ENCODE measurements around the gene SEC14L2. TPM values are rescaled to one million over a fixed set of nuclear protein-coding genes. Genes with fewer than 3 reads are reported as not detected.

The SEC14L2 gene
- total RNA-seq, 1 donor, result 16.6 TPM

DNA sequence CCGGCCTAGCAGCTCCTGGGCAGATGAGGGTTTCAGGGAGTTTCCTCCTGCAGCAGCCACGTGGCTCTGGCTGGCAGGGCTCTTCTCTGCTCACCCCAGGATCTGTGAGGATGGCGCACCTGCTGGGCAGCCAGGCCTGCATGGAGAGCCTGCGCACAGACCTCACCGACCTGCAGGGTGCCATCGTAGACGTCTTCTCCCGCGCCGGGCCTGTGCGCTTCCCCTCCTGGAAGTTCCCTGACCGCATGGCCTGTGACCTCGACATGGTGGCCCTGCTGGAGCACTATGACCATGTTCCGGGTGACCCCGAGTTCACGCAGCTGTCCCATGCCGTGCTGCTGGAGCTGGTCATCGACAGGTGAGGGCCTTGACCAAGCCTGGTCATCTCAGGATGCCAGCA, 30.9 kb upstream of the SEC14L2 start:
- DNase-seq (ENCODE audit: insufficient read length, low spot score, missing footprints), result no peak
- H3K79me2 ChIP-seq (ENCODE audit: insufficient read depth, low read length), result no peaks in the 10 kb centered on the region
- no peaks in the 10 kb centered on the region for H3K36me3 ChIP-seq (ENCODE audit: insufficient read depth, low read length)
- H2AFZ ChIP-seq (ENCODE audit: low read length), result no peak overlapping the region
- H4K20me1 ChIP-seq (ENCODE audit: insufficient read depth, low read length), result no peaks in the 10 kb centered on the region
- H3K27ac ChIP-seq (ENCODE audit: low read depth, low read length), result no peak overlapping the region
- H3K4me1 ChIP-seq (ENCODE audit: insufficient read depth, low read length), result no peaks in the 10 kb centered on the region
- H3K4me3 ChIP-seq (ENCODE audit: insufficient read depth, low read length), result no peak overlapping the region
- H3K27me3 ChIP-seq (ENCODE audit: insufficient read depth, low read length), result no peaks in the 10 kb centered on the region
- no peak overlapping the region for H3K4me2 ChIP-seq (ENCODE audit: insufficient read depth, low read length)
- TF ChIP-seq, protein P1, sequence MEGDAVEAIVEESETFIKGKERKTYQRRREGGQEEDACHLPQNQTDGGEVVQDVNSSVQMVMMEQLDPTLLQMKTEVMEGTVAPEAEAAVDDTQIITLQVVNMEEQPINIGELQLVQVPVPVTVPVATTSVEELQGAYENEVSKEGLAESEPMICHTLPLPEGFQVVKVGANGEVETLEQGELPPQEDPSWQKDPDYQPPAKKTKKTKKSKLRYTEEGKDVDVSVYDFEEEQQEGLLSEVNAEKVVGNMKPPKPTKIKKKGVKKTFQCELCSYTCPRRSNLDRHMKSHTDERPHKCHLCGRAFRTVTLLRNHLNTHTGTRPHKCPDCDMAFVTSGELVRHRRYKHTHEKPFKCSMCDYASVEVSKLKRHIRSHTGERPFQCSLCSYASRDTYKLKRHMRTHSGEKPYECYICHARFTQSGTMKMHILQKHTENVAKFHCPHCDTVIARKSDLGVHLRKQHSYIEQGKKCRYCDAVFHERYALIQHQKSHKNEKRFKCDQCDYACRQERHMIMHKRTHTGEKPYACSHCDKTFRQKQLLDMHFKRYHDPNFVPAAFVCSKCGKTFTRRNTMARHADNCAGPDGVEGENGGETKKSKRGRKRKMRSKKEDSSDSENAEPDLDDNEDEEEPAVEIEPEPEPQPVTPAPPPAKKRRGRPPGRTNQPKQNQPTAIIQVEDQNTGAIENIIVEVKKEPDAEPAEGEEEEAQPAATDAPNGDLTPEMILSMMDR (IDR thresholded peaks at IDR 0.05; ENCODE audit: extremely low read depth, low read depth, low read length), result no peak
- H3K9me3 ChIP-seq (ENCODE audit: low read depth, low read length), result no peaks in the 10 kb centered on the region

DNA sequence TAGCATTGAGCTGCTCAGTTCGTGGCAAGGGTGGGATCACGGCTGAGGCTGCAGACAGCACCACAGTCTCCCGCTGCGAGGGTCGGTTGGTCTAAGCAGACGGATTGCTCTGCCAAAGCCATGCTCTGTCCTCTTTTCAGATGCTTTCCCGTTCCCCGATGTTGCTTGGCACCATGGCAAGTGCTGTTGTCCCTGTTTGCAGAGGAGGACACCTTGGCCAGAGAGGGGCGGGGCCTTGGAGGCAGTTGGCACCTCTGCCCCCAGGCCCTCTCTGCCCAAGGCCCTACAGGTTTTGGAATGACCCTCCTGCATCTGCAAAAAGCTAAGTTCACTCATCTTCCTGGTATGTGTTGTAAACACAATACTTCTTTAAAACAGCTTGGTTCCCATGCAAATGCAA, 28.4 kb upstream of the SEC14L2 start:
- no peaks in the 10 kb centered on the region for H3K79me2 ChIP-seq (ENCODE audit: insufficient read depth, low read length)
- H3K4me1 ChIP-seq (ENCODE audit: insufficient read depth, low read length), result no peaks in the 10 kb centered on the region
- no peaks in the 10 kb centered on the region for H4K20me1 ChIP-seq (ENCODE audit: insufficient read depth, low read length)
- no peaks in the 10 kb centered on the region for H3K9me3 ChIP-seq (ENCODE audit: low read depth, low read length)
- no peak overlapping the region for H3K4me3 ChIP-seq (ENCODE audit: insufficient read depth, low read length)
- TF ChIP-seq, protein P1 (IDR thresholded peaks at IDR 0.05; ENCODE audit: extremely low read depth, low read depth, low read length), result no peak
- no peak for DNase-seq (ENCODE audit: insufficient read length, low spot score, missing footprints)
- H3K36me3 ChIP-seq (ENCODE audit: insufficient read depth, low read length), result no peaks in the 10 kb centered on the region
- H3K4me2 ChIP-seq (ENCODE audit: insufficient read depth, low read length), result no peak overlapping the region
- H3K27me3 ChIP-seq (ENCODE audit: insufficient read depth, low read length), result no peaks in the 10 kb centered on the region
- H2AFZ ChIP-seq (ENCODE audit: low read length), result no peak overlapping the region
- H3K27ac ChIP-seq (ENCODE audit: low read depth, low read length), result no peak overlapping the region

DNA sequence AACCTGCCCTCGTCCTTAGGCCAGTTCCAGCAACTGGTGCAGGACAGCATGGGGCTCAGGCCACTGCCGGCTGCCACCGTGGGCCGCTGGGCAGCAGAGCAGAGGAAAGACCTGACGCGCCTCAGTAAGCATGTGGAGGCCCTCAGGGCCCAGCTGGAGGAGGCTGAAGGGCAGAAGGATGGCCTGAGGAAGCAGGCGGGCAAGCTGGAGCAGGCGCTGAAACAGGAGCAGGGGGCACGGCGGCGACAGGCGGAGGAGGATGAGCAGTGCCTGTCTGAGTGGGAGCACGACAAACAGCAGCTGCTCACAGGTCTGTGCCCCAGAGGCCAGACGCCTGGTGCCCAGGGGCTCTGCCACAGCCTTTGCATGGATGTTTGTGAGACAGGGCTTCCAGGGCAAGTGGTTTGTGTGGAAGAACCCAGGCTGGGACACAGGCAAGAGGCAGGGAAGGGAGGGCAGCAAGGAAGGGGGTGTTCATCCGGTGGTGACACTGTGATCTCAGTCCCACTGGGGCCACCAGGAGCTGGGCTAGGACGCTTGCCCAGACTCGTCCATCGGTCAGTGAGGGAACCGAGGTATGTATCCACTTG, 26.1 kb upstream of the SEC14L2 start:
- no peak for DNase-seq (ENCODE audit: insufficient read length, low spot score, missing footprints)
- H3K79me2 ChIP-seq (ENCODE audit: insufficient read depth, low read length), result no peaks in the 10 kb centered on the region
- no peak overlapping the region for H3K27ac ChIP-seq (ENCODE audit: low read depth, low read length)
- H3K9me3 ChIP-seq (ENCODE audit: low read depth, low read length), result no peaks in the 10 kb centered on the region
- peaks cover 4% of the 10 kb centered on the region for H4K20me1 ChIP-seq (ENCODE audit: insufficient read depth, low read length)
- no peaks in the 10 kb centered on the region for H3K27me3 ChIP-seq (ENCODE audit: insufficient read depth, low read length)
- no peak overlapping the region for H3K4me2 ChIP-seq (ENCODE audit: insufficient read depth, low read length)
- H3K4me1 ChIP-seq (ENCODE audit: insufficient read depth, low read length), result no peaks in the 10 kb centered on the region
- H3K4me3 ChIP-seq (ENCODE audit: insufficient read depth, low read length), result no peak overlapping the region
- no peaks in the 10 kb centered on the region for H3K36me3 ChIP-seq (ENCODE audit: insufficient read depth, low read length)
- H2AFZ ChIP-seq (ENCODE audit: low read length), result no peak overlapping the region
- TF ChIP-seq, protein P1 (IDR thresholded peaks at IDR 0.05; ENCODE audit: extremely low read depth, low read depth, low read length), result no peak

DNA sequence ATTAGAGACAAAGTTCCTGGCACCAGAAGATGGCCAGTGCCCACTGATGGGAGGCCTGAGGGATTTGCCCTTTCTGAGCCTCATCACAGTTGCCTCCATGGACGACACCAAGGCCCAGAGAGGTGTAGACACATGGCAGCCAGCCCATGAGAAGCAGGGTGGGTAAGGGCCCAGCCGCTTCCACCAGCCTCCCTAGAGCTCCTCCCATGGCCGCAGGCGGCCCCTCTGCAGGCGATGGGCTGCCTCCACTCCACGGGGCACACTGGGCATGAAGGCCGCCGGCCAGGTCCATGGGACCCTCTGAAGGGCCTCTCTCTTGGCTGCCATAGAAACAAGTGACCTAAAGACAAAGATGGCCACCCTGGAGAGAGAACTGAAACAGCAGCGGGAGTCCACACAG, 25.5 kb upstream of the SEC14L2 start:
- H3K79me2 ChIP-seq (ENCODE audit: insufficient read depth, low read length), result no peaks in the 10 kb centered on the region
- no peak overlapping the region for H2AFZ ChIP-seq (ENCODE audit: low read length)
- no peaks in the 10 kb centered on the region for H3K4me1 ChIP-seq (ENCODE audit: insufficient read depth, low read length)
- no peaks in the 10 kb centered on the region for H3K36me3 ChIP-seq (ENCODE audit: insufficient read depth, low read length)
- DNase-seq (ENCODE audit: insufficient read length, low spot score, missing footprints), result peak; percentile 71
- no peaks in the 10 kb centered on the region for H3K27me3 ChIP-seq (ENCODE audit: insufficient read depth, low read length)
- TF ChIP-seq, protein P1 (IDR thresholded peaks at IDR 0.05; ENCODE audit: extremely low read depth, low read depth, low read length), result no peak
- H3K27ac ChIP-seq (ENCODE audit: low read depth, low read length), result no peak overlapping the region
- no peaks in the 10 kb centered on the region for H3K9me3 ChIP-seq (ENCODE audit: low read depth, low read length)
- no peak overlapping the region for H3K4me2 ChIP-seq (ENCODE audit: insufficient read depth, low read length)
- H3K4me3 ChIP-seq (ENCODE audit: insufficient read depth, low read length), result no peak overlapping the region
- H4K20me1 ChIP-seq (ENCODE audit: insufficient read depth, low read length), result peaks cover 4% of the 10 kb centered on the region
